OCI-LY1 (cell line): Measurements from ENCODE around the gene RAB15.

Experiments used
- EZH2 ChIP-seq: fragments of 200-600 bp; sonication (generic), shearing (Covaris generic); IDR thresholded peaks from 2 replicates; pipeline ENCODE4 v1.8.0; 2017; ENCODE audit warnings: borderline replicate concordance, mixed run types, mild to moderate bottlenecking, antibody characterized with exemption, low read length, moderate library complexity, mixed read lengths
- TF ChIP-seq, protein P1 (sequence below): fragments of 200-600 bp; sonication (generic), shearing (Covaris generic); IDR thresholded peaks from 2 replicates; pipeline ENCODE4 v1.5.1; 2017; ENCODE audit warnings: mild to moderate bottlenecking, antibody characterized with exemption, low read length, moderate library complexity, mixed read lengths

DNA sequence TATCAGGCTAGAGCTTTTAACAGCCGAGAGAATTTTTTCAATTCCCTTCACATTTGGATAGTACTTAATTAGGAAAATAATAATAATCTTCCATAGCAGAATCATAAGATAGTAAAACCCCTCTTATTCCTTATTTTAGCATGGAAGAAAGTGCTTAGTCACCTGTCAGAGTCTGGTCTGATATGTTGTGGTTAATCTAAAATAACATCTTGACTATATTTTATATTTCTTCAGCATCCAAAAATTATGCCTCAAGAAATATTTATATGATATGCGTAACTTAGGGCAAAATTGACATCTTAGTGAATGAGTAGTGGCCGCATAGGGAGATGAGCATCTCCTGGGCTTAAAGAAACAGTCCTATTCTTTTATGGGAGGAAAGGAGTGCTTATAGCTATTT, 45.1 kb downstream of the RAB15 start:
- TF ChIP-seq, protein P1, sequence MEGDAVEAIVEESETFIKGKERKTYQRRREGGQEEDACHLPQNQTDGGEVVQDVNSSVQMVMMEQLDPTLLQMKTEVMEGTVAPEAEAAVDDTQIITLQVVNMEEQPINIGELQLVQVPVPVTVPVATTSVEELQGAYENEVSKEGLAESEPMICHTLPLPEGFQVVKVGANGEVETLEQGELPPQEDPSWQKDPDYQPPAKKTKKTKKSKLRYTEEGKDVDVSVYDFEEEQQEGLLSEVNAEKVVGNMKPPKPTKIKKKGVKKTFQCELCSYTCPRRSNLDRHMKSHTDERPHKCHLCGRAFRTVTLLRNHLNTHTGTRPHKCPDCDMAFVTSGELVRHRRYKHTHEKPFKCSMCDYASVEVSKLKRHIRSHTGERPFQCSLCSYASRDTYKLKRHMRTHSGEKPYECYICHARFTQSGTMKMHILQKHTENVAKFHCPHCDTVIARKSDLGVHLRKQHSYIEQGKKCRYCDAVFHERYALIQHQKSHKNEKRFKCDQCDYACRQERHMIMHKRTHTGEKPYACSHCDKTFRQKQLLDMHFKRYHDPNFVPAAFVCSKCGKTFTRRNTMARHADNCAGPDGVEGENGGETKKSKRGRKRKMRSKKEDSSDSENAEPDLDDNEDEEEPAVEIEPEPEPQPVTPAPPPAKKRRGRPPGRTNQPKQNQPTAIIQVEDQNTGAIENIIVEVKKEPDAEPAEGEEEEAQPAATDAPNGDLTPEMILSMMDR: no peak
- TF ChIP-seq EZH2: no peak
